HT1080 (cell line): ENCODE results near the gene MBOAT2. TPM values are rescaled to one million over a fixed set of nuclear protein-coding genes. Genes with fewer than 3 reads are reported as not detected.
"Not testable (repeated sequence)": the region's sequence is repeated elsewhere in the genome, so short reads cannot be mapped to it uniquely, and the experiment has no call there.

Source experiments
- DNase-seq: peaks from one replicate; pipeline ENCODE4 v3.0.0-alpha.2; 2015; ENCODE audit warnings: low read depth
- total RNA-seq: library from RNA; depleted of rRNA; stranded (reverse); fragments of >200 nt; shearing (Covaris generic); gene quantifications from 2 replicates; pipeline ENCODE4 v1.2.3, GENCODE V29; 2014

MBOAT2 gene
- total RNA-seq, 1 experiment from 2014 or later: 26.4 TPM

GRCh38 chr2:8896671-8897070, 106.8 kb downstream of the MBOAT2 start:
- DNase-seq: not testable (repeated sequence)

DNA sequence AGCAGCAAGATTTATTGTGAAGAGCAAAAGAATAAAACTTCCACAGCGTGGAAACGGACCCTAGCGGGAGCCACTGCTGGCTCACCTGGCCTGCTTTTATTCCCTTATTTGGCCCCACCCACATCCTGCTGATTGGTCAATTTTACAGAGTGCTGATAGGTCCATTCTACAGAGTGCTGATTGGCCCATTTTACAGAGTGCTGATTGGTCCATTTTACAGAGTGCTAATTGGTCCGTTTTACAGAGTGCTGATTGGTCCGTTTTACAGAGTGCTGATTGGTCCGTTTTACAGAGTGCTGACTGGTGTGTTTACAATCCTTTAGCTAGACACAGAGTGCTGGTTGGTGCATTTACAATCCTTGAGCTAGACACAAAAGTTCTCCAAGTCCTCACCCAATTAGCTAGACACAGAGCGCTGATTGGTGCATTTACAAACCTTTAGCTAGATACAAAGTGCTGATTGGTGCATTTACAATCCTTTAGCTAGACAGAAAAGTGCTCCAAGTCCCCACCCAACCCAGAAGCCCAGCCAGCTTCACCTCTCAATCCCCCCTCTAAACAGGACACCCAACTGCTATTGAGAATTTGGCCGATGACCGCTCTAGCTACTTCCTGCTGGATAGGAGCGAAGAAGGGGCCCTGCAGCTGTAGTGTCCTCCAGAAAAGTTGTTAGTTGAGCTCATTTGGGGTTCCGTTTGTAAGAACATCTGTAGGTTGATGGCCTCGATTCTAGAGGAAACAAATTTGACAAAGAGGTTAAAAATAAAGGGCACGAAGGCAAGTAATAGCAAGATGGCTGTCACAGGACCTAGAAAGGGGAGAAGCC, 108.2 kb downstream of the MBOAT2 start:
- DNase-seq: not testable (repeated sequence)

- DNase-seq: no peak
Observed at GRCh38 chr2:8893978-8894820, 109.3 kb downstream of the MBOAT2 start.

- no peak for DNase-seq
Observed at GRCh38 chr2:8893474-8893873, 110.0 kb downstream of the MBOAT2 start.

DNA sequence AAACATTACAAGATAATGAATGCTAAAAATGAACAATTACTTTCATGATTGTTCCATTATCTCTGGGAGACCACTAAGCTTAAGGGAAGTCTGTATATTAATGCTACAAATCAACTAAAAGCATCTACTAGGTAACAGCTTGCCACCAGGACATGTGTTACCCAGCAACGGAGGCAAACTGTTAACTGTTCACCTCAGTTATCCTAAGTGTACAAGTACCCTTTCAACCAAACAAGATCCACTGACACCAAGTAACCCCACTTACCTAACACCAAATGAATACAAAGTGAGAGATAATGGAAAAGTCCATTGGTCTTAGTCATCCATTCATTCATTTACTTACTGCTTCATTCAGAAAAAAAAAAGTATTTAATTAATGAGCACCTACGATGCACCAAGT, 111.4 kb downstream of the MBOAT2 start:
- DNase-seq: no peak

DNA sequence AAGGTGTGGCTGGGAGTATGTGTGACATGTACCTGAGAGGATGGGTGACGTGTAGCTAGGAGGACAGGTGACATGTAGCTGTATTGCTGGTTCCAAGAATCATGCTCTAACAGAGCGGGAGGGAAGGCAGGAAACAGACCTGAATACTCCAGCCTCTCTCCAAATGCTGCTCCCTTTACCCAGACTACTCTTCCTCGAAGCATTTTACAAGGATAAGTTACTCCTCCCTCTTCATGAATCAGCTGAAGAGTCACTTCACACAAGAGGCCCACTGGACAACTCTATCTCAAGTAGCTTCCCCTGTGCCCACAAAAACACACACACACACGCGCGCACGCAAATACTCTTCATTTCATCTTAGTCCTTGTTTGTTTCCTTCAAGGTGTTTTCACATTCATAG, 113.5 kb downstream of the MBOAT2 start:
- no peak for DNase-seq

DNA sequence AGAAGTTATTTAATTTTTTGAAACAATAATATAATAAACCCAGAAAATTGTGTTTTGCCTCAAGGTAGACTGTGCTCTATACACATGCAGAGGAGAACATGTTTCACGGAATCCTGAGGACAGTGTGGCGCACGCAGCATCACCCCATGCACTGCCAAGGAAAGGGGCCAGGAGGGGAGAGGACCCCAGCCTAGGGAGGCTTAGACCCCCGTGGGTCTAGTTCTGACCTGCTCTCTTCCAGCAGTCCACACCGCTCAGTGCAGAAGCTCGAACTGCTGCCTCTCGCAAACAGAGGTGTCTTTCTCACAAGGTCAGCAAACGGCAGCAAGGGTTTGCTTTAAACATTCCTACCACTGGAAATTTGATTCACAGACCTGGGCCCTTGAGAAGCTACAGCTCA, 114.5 kb downstream of the MBOAT2 start:
- DNase-seq: no peak

DNA sequence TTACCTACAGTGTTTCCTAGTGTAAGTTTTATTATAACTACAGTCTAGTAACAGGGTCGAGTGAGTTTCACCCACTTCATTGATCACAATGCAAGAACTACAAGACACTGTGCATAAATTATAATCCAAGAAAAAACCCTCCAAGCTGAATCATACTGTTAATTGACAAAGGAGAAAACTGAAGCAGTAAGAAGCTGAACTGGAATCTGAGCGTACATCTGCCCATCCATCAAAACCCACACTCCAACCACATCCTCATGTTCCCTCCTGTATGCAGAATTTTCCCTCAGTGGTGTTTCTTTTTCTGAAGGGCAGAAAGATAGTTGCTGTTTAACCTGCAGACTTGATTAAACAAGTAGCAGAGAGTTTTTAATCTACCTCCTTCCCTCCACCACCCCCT, 116.6 kb downstream of the MBOAT2 start:
- DNase-seq: no peak

- no peak for DNase-seq
Observed at GRCh38 chr2:8886202-8886518, 117.3 kb downstream of the MBOAT2 start.

- DNase-seq: no peak
Observed at GRCh38 chr2:8885449-8886201, 117.9 kb downstream of the MBOAT2 start.

- DNase-seq: no peak
Observed at GRCh38 chr2:8884812-8885211, 118.7 kb downstream of the MBOAT2 start.

GRCh38 chr2:8882094-8882493, 121.4 kb downstream of the MBOAT2 start:
- DNase-seq: peak; percentile 37

- no peak for DNase-seq
Observed at GRCh38 chr2:8877894-8878293, 125.6 kb downstream of the MBOAT2 start.

DNA sequence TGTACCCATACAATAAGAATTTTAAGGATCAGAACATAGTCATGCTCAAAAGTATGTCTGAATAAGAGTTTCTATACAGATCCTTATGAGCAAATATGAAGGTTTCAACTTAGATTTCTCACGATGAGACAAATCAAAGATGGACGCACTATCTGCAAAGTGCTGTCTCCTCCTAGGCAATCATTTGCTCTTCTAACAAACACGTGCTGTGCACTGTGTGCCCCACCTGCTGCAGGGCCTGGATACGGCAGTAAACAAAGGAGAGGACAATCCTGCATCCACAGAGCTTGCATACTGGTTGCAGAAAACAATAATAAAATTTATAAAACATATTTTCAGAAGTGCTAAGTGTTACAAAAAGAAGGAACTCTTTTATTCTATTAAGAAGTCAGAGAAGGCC, 126.2 kb downstream of the MBOAT2 start:
- DNase-seq: no peak

DNA sequence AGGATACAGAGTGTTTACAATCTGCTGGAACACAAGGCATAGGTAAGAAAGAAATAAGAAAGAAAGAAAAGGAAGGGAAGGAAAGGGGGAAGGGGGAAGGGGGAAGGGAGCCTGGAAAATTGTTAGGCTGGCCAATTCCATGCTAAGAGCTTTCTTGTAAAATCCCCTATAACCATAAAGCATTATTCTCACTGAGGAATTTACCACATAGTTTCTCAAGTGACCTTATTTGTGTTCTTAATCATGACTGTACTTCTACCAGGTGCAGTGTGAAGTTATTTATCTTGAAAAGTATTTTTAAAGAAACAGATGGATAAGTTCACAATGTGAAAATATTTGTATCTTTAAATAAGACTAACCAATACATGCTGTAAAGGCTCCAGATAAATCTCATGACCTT, 126.9 kb downstream of the MBOAT2 start:
- no peak for DNase-seq

GRCh38 chr2:8872821-8873432, 130.6 kb downstream of the MBOAT2 start:
- peak; percentile 42 for DNase-seq

GRCh38 chr2:8870441-8870840, 133.0 kb downstream of the MBOAT2 start:
- no peak for DNase-seq

- DNase-seq: no peak
Observed at GRCh38 chr2:8867363-8867762, 136.1 kb downstream of the MBOAT2 start.

DNA sequence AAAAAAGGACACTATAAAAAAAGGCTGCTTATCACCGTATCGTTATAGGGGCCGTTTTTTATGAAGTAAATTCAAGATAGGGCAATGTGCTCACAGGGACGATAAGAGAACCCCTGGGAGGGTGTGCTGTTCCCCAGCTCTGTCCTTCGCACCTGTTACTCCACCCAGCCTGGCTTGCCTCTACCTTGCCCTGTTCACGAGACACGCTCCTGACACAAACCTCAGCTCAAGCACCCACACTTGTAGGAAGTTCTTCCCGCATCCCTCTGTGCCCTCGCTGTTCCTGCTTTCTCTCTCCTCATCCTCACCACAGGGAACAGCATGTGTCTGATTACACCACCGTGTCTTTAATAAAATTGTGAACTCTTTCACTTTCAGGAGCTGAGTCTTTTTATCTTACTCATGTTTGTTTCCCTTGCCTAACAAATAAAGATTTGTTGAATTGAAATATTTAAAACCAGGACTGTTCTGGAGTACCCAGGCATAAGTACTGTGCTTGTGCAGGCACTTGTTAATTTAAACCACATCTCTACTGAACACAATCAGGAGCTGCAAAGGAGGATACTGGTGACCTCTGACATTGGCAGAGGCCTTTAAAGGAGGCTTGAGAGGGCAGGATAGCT, 140.0 kb downstream of the MBOAT2 start:
- no peak for DNase-seq

DNA sequence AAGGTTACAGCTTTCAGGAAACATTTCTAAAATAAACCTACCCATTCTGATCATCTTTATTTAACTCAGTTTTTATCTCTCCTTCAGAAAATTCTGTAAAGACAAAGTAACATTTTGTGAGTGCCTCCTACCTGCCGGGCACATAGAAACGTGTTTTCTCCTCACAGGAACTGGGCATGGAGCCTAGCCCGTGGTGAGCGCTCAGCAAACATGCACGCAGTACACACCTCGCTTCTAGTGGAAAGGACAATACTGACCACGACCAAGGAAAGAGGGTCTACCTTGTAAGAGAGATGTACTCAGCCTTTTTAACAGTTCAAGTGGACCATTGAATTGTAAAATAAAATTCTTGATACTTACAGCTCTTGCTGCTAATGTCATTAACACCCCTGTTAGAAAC, 141.3 kb downstream of the MBOAT2 start:
- no peak for DNase-seq

GRCh38 chr2:8861797-8862196, 141.7 kb downstream of the MBOAT2 start:
- no peak for DNase-seq
